ENCODE results near the gene NFAM1. TPM values are rescaled to one million over a fixed set of nuclear protein-coding genes. Genes with fewer than 3 reads are reported as not detected.

Gene NFAM1
- total RNA-seq, 1 experiment from 2014 or later: 3.8 TPM

- no peaks in the 10 kb centered on the region for H3K36me3 ChIP-seq (ENCODE audit: insufficient read depth, low read length, poor library complexity, severe bottlenecking)
- POLR2A ChIA-PET (ENCODE audit: low non-redundant PET): no interaction called here
- H3K4me1 ChIP-seq (ENCODE audit: insufficient read depth, low read length, poor library complexity, severe bottlenecking): peaks cover 49% of the 10 kb centered on the region
- TF ChIP-seq CTCF (conservative IDR thresholded peaks at IDR 0.05; ENCODE audit: low read depth, low read length) (no peak), EZH2 (IDR thresholded peaks at IDR 0.05; ENCODE audit: borderline replicate concordance, low read depth, low read length, poor library complexity, severe bottlenecking) (no peak)
- CTCF ChIA-PET: no interaction called here
- no peaks in the 10 kb centered on the region for H3K9me3 ChIP-seq (ENCODE audit: low read depth, low read length, poor library complexity, severe bottlenecking)
- intact Hi-C loops (cut with micrococcal nuclease; ENCODE audit: unreplicated experiment): loop anchor here (5.0 kb wide), 3 partner anchors 73 to 473 kb away; partner anchors contain the start of gene SEPTIN3
- no peak for DNase-seq (ENCODE audit: low spot score)
- H3K27me3 ChIP-seq (replicated peaks; ENCODE audit: insufficient read depth, low read depth, low read length, poor library complexity): no peaks in the 10 kb centered on the region
- H3K4me3 ChIP-seq (ENCODE audit: low read depth, low read length, poor library complexity, severe bottlenecking): no peak overlapping the region
- no TSS peak for BruUV-seq (replicated peaks)
- H3K27ac ChIP-seq (ENCODE audit: low read depth, low read length, poor library complexity, severe bottlenecking): peak overlapping the region; percentile 58
Measured at GRCh38 chr22:42439821-42440674, 7.8 kb upstream of the NFAM1 start.

- H3K4me3 ChIP-seq (ENCODE audit: low read depth, low read length, poor library complexity, severe bottlenecking): no peak overlapping the region
- peaks cover 50% of the 10 kb centered on the region for H3K4me1 ChIP-seq (ENCODE audit: insufficient read depth, low read length, poor library complexity, severe bottlenecking)
- ChIA-PET CTCF (interaction anchor here (0.6 to 0.7 kb wide), 2 partner anchors 349 to 721 kb away, joined by 3 to 4 read pairs; partner anchors contain the start of gene NDUFA6), POLR2A (ENCODE audit: low non-redundant PET) (no interaction called here)
- no peaks in the 10 kb centered on the region for H3K9me3 ChIP-seq (ENCODE audit: low read depth, low read length, poor library complexity, severe bottlenecking)
- H3K27ac ChIP-seq (ENCODE audit: low read depth, low read length, poor library complexity, severe bottlenecking): peak overlapping the region; percentile 58
- TSS peak; percentile 30 for BruUV-seq (replicated peaks)
- no peaks in the 10 kb centered on the region for H3K36me3 ChIP-seq (ENCODE audit: insufficient read depth, low read length, poor library complexity, severe bottlenecking)
- DNase-seq (ENCODE audit: low spot score): peak; percentile 57
- TF ChIP-seq EZH2 (IDR thresholded peaks at IDR 0.05; ENCODE audit: borderline replicate concordance, low read depth, low read length, poor library complexity, severe bottlenecking): no peak
- no peak for TF ChIP-seq CTCF (conservative IDR thresholded peaks at IDR 0.05; ENCODE audit: low read depth, low read length)
- H3K27me3 ChIP-seq (replicated peaks; ENCODE audit: insufficient read depth, low read depth, low read length, poor library complexity): no peaks in the 10 kb centered on the region
- intact Hi-C loops (cut with micrococcal nuclease; ENCODE audit: unreplicated experiment): loop anchor here (5.0 kb wide), 3 partner anchors 72 to 472 kb away; partner anchors contain the start of gene SEPTIN3
Measured at GRCh38 chr22:42439021-42439567, 6.9 kb upstream of the NFAM1 start.

- ChIA-PET POLR2A (ENCODE audit: low non-redundant PET) (no interaction called here), CTCF (interaction anchor here (0.6 to 1.0 kb wide), 7 partner anchors 11 to 860 kb away, joined by 3 to 6 read pairs (median 4); no protein-coding TSS in a partner anchor)
- TF ChIP-seq EZH2 (IDR thresholded peaks at IDR 0.05; ENCODE audit: borderline replicate concordance, low read depth, low read length, poor library complexity, severe bottlenecking): no peak
- no peak for TF ChIP-seq CTCF (conservative IDR thresholded peaks at IDR 0.05; ENCODE audit: low read depth, low read length)
- no TSS peak for BruUV-seq (replicated peaks)
- H3K4me3 ChIP-seq (ENCODE audit: low read depth, low read length, poor library complexity, severe bottlenecking): peak overlapping the region; percentile 43
- no peaks in the 10 kb centered on the region for H3K36me3 ChIP-seq (ENCODE audit: insufficient read depth, low read length, poor library complexity, severe bottlenecking)
- H3K27ac ChIP-seq (ENCODE audit: low read depth, low read length, poor library complexity, severe bottlenecking): peak overlapping the region; percentile 22
- no peaks in the 10 kb centered on the region for H3K9me3 ChIP-seq (ENCODE audit: low read depth, low read length, poor library complexity, severe bottlenecking)
- H3K27me3 ChIP-seq (replicated peaks; ENCODE audit: insufficient read depth, low read depth, low read length, poor library complexity): no peaks in the 10 kb centered on the region
- intact Hi-C loops (cut with micrococcal nuclease; ENCODE audit: unreplicated experiment): loop anchor here (5.0 kb wide), 3 partner anchors 71 to 471 kb away; partner anchors contain the start of gene SEPTIN3
- peaks cover 52% of the 10 kb centered on the region for H3K4me1 ChIP-seq (ENCODE audit: insufficient read depth, low read length, poor library complexity, severe bottlenecking)
- DNase-seq (ENCODE audit: low spot score): no peak
Measured at GRCh38 chr22:42438293-42438650, 6.1 kb upstream of the NFAM1 start.

All from A673 (cell line).